HG03432 (cell line): ENCODE data around the gene EFNB3.

Source experiments
- ATAC-seq: cut with Tn5 transposase; IDR thresholded peaks from one replicate; pipeline ENCODE4 v1.9.1; 2021; ENCODE audit warnings: mild to moderate bottlenecking, moderate library complexity; ENCODE audit not compliant: unreplicated experiment

The EFNB3 gene, protein sequence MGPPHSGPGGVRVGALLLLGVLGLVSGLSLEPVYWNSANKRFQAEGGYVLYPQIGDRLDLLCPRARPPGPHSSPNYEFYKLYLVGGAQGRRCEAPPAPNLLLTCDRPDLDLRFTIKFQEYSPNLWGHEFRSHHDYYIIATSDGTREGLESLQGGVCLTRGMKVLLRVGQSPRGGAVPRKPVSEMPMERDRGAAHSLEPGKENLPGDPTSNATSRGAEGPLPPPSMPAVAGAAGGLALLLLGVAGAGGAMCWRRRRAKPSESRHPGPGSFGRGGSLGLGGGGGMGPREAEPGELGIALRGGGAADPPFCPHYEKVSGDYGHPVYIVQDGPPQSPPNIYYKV

DNA sequence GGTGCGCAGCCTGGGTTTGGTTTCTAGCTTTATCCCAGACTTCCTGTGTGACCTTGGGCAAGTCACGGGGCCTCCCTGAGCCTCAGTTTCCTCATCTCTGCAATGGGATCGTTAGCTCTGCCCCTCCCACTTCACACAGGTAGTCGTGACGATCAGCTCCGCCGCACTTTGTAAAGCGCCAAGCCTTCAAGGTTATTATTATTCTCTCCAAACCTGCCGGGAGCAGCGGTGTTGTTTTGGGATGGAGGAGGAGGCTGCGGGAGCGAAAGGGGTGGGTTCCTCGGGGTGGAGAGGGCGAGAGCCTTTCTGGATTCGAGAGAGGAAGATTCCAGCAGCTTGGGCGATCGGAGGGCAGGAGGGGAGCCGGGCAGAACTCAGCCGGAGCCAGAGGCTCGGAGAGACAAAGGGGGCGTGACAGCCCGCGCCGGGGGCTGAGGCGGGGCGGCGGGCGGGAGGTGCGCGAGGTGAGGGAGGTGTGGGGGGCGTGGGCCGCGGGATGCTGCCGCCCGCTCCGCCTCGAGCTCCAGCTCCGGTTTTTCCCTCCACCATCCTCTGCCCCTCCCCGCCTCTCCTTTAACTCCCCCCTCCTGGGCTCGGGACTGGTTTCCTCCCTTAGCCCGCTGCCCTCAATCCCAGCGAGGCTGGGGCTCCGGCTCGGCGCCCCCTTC lies at the start of gene EFNB3:
EFNB3 (plus strand) TSS at position 602 of the 668 bp plus-strand sequence. CDS start 397 bp downstream, outside the sequence.
- no peak for ATAC-seq

DNA sequence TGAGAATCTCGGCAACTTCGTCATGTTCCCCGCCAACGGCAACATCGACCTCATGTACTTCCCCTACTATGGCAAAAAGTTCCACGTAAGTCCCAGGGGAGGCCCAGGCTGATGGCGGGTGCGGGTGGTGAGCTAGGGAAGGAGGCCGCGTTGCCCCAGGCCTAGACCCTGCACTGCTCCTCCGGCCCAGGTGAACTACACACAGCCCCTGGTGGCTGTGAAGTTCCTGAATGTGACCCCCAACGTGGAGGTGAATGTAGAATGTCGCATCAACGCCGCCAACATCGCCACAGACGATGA lies 49.5 kb upstream of the EFNB3 start:
- no peak for ATAC-seq

DNA sequence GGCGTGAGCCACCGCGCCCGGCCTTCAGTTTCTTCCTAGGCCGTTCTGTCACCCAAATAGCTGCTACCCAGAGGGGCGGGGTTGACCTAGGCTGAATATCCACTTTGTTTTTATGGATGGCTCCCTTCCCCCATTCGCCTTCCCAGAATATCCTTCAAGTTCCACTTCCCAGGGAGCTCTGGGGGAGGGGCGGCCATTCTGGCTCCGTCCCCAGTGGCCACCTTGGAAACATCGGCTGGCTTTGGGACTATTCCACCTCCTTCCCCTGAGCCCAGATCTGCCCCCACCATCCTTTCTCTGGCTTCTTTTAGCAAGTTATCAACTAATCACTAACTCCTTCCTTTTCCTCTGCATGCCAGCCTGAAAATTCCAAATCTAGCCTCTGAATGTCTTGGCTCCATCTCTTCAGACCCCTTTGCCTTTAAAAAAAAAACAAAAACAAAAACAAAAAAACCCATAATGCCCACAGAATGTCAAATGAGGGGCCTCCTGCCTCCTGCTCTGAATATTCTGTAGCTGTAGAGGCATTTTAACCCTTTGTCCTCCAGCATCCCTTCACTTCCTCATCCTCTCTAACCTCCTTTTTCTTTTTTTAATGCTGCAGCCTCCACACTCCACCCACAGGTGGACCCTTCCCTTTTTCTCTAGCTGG lies 47.9 kb upstream of the EFNB3 start:
- ATAC-seq, result no peak

DNA sequence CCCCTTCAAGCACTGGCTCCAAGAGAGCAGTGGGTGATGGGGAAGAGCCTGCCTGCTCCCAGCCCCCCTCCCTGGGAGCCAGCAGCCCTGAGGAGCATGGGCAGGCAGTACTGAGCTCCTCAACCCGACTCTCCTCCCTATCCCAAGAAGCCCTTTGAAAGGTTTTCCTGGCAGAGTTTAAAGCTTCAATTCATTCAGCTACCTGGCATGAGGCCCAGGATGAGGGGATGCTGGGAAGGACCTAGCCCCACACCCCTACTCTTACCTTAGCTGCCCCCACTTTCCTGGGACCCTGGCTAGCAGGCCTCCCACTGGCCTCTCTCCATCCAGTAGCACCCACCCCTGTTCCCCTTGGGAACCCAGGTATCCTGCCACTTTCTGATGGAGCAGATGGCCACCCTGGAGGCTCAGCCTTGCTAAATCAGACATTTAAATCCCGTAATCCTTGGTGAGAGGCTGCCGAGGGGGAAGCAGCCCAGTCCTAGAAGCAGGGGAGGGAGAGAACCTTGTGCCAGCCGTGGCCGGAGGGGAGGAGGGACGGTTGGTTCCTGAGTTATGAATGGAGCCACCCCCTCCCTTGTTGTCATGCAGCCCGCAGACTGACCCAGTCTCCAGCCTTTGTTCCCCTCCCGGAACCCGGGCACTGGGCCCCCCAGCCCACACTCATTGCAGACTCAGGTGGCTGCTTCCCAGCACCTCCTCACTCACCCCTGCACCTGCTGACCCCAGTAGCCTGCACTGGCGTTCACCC lies 37.2 kb upstream of the EFNB3 start:
- no peak for ATAC-seq

DNA sequence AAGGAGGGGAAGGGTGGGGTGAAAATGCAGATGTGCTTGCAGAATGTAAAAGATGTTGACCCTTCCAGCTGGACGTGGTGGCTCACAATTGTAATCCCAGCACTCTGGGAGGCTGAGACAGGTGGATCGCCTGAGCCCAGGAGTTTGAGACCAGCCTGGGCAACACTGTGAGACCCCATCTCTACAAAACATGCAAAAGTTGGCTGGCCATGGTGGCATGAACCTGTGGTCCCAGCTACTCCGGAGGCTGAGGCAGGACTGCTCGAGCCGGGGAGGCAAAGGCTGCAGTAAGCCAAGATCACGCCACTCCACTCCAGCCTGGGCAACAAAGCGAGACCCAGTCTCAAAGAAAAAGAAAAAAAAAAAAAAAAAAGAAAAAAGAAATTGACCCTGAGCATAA lies 36.5 kb upstream of the EFNB3 start:
- no peak for ATAC-seq

DNA sequence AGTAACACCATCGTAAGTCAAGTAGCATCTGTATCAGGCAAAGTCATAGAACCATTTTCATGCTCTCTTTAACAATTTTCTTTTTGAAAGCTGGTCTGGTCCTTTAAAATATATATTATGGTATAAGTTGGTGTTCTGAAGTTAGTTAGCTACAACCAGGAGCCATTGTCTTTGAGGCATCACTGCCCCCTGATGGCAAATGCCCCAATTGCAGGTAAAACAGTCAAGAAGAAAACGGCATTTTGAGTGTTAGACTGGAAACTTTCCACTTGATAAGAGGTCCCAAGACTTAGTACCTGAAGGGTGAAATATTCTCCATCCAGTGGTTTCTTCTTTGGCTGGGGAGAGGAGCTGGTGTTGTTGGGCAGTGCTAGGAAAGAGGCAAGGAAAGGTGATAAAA lies 31.8 kb upstream of the EFNB3 start:
- ATAC-seq, result no peak

DNA sequence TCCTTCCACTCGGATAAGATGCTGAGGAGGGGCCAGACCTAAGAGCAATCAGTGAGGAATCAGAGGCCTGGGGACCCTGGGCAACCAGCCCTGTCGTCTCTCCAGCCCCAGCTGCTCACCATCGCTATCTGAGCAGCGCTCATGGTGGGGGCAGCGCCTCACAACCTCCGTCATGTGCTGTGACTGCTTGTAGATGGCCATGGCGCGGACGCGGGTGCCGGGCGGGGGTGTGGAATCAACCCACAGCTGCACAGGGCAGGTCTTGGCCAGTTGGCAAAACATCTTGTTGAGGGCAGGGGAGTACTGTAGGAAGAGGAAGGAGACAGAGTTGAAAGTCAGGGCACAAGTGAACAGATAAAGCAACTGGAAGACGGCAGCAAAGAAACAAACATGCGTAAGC lies 30.1 kb upstream of the EFNB3 start:
- ATAC-seq, result no peak

DNA sequence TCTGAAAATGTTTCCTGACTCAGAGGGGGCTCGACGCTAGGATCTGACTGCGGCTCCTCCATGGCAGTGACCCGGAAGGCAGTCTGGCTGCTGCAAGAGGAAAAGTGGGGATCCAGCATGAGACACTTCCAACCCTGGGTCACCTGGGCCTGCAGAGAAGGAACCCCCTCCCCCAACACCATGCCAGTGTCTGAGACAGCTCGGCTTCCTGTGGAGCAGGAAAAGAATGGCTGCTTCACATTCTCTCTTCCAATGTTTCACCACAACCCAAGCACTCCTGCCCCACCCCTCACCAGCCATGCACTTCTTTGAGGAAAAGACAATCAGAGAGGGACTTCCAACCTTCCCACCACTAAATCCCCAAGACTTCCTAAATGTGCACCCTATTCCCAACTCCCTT lies 28.5 kb upstream of the EFNB3 start:
- no peak for ATAC-seq

DNA sequence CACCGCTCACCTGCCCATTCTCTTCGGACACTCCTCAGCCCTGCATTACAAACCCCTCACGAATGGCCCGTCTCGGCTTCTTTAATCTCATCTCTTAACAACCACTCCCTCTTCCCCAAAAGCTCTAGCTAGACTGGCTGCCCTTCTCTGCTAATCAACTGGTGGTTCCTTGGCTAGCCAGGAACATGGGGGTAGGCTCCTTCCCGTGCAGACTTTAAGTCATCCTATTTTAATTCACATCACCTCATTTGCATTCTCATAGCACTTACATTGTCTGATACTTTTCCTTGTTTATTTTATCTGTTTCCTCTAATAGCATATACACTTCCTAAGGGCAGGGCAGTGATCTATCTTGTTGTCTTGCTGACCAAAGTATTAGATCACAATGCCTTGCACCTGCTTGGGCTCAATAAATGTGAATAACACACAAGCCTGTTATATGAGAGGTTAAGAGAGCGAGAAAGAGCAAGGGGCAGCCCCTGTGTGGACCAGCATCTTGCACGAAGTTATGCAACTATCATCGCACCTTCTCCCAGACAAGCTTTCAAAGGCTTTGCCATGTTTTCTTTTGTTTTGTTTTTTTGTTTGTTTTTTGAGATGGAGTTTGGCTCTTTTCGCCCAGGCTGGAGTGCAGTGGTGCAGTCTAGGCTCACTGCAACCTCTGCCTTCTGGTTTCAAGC lies 27.5 kb upstream of the EFNB3 start:
- no peak for ATAC-seq

DNA sequence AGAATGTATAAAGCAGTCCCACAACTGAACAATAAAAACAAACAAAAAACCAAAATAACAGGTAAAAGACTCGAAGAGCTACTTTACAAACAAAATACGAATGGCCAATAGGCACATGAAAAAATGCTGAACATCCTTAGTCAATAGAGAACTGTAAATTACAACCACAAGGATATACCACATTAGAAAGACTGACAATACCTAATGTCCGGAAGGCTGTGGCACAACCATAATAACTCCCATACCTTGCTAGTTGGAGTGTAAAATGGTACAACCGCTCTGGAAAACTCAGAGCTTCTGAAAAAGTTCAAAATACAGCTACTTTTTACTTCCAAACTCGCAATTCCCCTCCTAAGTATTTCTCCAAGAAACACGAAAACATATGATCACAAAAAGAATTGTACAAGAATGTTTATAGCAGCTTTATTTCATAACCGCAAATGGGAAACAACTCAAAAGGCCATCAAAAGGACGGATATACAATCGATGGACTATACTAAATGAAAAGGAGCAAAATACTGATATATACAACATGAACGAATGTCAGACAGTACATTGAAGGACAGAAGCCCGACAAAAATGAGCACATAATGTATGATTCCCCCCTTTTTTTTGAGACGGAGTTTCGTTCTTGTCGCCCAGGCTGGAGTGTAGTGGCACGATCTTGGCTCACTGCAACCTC lies 20.0 kb upstream of the EFNB3 start:
- no peak for ATAC-seq

DNA sequence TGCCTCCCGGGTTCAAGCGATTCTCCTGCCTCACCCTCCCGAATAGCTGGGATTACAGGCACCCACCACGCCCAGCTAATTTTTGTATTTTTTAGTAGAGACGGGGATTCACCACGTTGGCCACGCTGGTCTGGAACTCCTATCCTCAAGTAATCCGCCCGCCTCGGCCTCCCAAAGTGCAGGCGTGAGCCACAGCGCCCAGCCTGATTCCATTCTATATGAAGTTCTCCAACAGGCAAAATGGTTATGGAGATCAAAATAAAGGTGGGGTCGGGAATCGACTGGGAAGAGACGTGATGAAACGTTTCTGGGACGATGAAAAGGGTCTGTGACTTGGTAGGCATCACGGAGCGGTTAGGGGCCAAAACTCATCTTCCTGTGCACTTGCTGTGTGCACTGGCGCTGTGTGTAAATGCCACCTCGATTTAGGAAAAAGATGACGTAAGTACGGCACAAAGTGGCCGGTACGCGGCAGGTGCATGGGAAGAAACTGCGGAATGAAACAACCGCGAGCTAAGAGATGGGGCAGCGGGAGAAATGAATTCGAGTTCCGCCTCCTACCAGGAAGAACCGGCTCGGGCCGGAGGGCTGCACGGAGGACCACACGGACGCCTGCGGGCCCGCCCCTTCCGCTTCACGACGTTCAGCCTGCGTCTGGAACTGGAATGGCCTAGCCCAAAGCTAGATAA lies 19.3 kb upstream of the EFNB3 start:
- ATAC-seq, result peak; percentile 65

DNA sequence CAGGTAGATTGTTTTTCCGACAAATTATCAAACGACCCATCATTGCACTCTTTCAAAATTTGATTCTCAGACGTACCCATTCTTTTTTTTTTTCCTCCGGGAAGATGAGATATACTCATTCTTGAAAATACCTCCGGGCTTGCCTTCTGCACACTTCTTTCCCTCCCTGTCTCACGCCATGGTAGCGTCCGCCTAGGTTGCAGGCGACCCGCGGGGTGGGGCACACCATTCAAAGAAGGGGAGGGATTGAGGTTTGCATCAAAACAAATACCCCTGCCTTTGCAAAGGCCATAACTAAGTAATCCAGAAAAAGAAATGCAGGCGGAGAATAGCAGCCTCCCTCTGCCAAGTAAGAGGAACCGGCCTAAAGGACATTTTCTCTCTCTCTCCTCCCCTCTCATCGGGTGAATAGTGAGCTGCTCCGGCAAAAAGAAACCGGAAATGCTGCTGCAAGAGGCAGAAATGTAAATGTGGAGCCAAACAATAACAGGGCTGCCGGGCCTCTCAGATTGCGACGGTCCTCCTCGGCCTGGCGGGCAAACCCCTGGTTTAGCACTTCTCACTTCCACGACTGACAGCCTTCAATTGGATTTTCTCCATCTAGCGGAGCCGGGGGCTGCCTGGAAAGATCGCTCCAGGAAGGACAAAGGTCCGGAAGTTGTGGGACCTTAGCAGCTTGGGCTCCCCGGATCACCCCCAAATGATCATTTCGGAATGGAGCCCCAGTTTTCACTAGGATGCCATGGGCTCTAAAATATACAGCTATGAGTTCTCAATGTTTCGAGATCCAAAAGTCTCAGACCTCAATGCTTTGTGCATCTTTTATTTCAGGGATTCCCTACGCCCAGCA lies 18.6 kb upstream of the EFNB3 start:
- peak; percentile 51 for ATAC-seq

DNA sequence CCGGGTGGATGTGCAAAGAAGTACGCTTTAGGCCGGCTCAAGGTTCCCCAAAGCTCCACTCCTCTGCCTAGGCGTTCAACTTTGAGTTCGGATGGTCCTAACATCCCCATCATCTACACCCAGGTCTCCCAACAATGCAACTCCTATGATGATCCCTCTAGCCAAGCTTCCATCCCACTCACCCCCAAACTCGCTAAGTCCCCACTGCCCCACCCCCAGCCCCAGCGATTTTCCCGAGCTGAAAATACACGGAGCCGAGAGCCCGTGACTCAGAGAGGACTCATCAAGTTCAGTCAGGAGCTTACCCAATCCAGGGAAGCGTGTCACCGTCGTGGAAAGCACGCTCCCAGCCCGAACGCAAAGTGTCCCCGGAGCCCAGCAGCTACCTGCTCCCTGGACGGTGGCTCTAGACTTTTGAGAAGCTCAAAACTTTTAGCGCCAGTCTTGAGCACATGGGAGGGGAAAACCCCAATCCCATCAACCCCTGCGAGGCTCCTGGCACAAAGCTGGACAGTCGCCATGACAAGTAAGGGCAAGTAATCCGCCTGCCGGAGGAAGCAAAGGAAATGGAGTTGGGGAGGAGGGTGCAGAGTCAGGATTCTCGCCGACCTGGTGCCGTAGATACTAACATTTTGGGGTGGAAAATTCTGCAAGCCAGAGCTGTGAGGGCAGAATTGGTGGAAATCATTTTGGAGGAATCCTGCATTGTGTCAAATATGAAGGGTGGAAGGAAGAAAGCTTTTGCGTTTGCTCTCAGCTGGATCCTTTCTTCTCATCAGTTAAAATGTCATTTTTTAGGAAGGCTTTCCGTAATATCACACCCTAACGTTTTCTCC lies 17.7 kb upstream of the EFNB3 start, which contains the start of gene TP53:
TP53 (minus strand) TSS at position 419 of the 836 bp plus-strand sequence. CDS start 10,896 bp downstream, outside the sequence.
- ATAC-seq, result peak; percentile 30

DNA sequence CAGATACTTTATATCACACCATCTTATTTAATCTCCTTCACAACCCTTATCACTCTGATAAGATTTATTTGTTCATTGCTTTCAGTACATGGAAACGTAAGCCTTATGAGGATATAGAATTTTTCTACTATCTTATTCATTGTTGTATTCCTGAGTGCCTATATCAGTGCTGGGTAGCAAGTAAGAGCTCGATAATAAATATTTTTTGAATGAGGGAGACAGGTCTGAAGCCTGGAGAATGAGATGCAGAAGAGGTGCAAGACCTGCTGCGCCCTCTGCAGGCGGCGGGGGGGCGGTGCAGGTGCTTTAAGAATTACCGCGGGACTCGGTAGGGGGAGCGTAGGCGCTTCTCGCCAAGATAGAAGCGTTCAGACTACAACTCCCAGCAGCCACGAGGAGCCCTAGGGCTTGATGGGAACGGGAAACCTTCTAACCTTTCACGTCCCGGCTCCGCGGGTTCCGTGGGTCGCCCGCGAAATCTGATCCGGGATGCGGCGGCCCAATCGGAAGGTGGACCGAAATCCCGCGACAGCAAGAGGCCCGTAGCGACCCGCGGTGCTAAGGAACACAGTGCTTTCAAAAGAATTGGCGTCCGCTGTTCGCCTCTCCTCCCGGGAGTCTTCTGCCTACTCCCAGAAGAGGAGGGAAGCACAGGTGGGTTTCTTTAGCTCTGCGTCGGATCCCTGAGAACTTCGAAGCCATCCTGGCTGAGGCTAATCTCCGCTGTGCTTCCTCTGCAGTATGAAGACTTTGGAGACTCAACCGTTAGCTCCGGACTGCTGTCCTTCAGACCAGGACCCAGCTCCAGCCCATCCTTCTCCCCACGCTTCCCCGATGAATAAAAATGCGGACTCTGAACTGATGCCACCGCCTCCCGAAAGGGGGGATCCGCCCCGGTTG lies 16.8 kb upstream of the EFNB3 start, which contains the start of gene WRAP53:
WRAP53 (plus strand) TSS at position 570 of the 900 bp plus-strand sequence; CDS start at position 742, 172 bp downstream.
- peak; percentile 62 for ATAC-seq

DNA sequence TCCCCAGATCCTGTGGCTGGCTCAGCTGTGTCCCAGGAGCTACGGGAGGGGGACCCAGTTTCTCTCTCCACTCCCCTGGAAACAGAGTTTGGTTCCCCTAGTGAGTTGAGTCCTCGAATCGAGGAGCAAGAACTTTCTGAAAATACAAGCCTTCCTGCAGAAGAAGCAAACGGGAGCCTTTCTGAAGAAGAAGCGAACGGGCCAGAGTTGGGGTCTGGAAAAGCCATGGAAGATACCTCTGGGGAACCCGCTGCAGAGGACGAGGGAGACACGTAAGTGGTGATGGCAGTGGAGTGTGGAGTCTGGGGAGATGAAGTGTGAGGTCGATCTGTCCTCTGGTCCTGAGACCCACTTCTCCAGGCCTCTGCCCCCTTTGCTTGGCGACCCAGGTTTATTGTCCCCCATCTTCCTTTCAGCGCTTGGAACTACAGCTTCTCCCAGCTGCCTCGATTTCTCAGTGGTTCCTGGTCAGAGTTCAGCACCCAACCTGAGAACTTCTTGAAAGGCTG lies 16.1 kb upstream of the EFNB3 start:
- ATAC-seq, result no peak

DNA sequence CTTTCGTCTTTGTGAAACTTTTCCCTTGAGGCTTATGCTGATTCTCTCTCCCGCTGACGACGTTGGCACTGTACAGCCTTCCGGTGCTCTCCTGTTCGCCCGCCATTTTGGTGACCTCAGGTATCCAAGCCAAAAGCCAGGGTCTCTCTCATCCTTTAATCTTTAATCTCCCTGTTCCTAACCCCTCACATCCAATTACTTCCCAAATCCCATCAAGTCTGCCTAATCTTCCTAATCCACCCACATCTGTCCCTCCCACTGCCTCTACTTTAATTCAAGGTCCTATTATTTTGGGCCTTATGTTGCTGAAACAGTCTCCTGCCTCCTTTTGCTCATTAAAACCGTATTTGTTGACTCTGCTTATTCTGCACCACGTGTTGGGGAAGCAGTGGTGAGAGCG lies 9.4 kb upstream of the EFNB3 start:
- ATAC-seq, result no peak
